B cell (primary cell): ENCODE data around the gene NLRC5. TPM values are rescaled to one million over a fixed set of nuclear protein-coding genes. Genes with fewer than 3 reads are reported as not detected.

ENCODE experiments used
- ATAC-seq: fragments of 200-7000 bp; cut with Tn5 transposase; one replicate; pipeline ENCODE4 v1.10.0; 2021; ENCODE audit warnings: low read depth, mild to moderate bottlenecking, moderate number of reproducible peaks, moderate library complexity
- CTCF ChIA-PET: fragments of 350-600 bp; sonication (Branson Sonifier 250); formaldehyde crosslinking; loops from one replicate; lab custom pipeline; 2021; ENCODE audit warnings: antibody characterized with exemption, inconsistent platforms; lab: Charles Lee
- POLR2A ChIA-PET: fragments of 350-600 bp; sonication (Branson Sonifier 250); formaldehyde crosslinking; loops from one replicate; lab custom pipeline; 2021; ENCODE audit warnings: antibody characterized with exemption; lab: Charles Lee
- DNase-seq: peaks from one replicate; pipeline ENCODE4 v3.0.0; 2013
- H2AFZ ChIP-seq: 2 replicates; pipeline ENCODE4 v1.6.1; 2012; ENCODE audit warnings: mild to moderate bottlenecking, low read depth, low read length; ENCODE audit not compliant: insufficient read depth, poor library complexity, severe bottlenecking
- H3K27ac ChIP-seq, 2 donors: 1 replicate in 1 of 2; 2 replicates in 1 of 2; pipeline ENCODE4 v1.5.1; 2012 to 2013; ENCODE audit warnings: low read length in 2 of 2, mild to moderate bottlenecking in 2 of 2, moderate library complexity in 1 of 2
- H3K27me3 ChIP-seq, 4 experiments: fragments of 200-600 bp in 1 of 4; sonication (generic) in 1 of 4; replicated peaks in 1 of 4; 1 replicate in 2 of 4; 2 replicates in 2 of 4; pipeline versions ENCODE4 v1.6.1 to v1.7.0; 2013 to 2016; ENCODE audit warnings: low read length in 3 of 4, mild to moderate bottlenecking in 2 of 4, mixed read lengths in 1 of 4, moderate library complexity in 1 of 4; ENCODE audit not compliant: insufficient read depth in 4 of 4, control insufficient read depth in 3 of 4; ENCODE audit errors: control extremely low read depth in 1 of 4
- H3K36me3 ChIP-seq, 2 experiments: replicated peaks in 1 of 2; 1 replicate in 1 of 2; 2 replicates in 1 of 2; pipeline versions ENCODE4 v1.6.1 to v1.7.1; 2013; ENCODE audit warnings: low read length in 1 of 2; ENCODE audit not compliant: insufficient read depth in 2 of 2, control insufficient read depth in 1 of 2; ENCODE audit errors: control extremely low read depth in 1 of 2, extremely low read depth in 1 of 2
- H3K4me1 ChIP-seq, 2 donors: fragments of 200-600 bp in 1 of 2; sonication (generic) in 1 of 2; 1 replicate in 1 of 2; 2 replicates in 1 of 2; pipeline versions ENCODE4 v1.5.1 to v1.6.1; 2013 to 2017; ENCODE audit warnings: low read length in 2 of 2; ENCODE audit not compliant: control insufficient read depth in 2 of 2, insufficient read depth in 2 of 2
- H3K4me2 ChIP-seq: replicated peaks from 2 replicates; pipeline ENCODE3; 2012; ENCODE audit warnings: mild to moderate bottlenecking, low read depth, low read length; ENCODE audit not compliant: poor library complexity, severe bottlenecking
- H3K4me3 ChIP-seq, 5 experiments: fragments of 200-600 bp in 1 of 5; sonication (generic) in 1 of 5; 1 replicate in 3 of 5; 2 replicates in 2 of 5; pipeline versions ENCODE4 v1.5.1 to v1.7.0; 2011 to 2016; ENCODE audit warnings: low read length in 4 of 5, mild to moderate bottlenecking in 4 of 5, low read depth in 2 of 5, control low read depth in 1 of 5, moderate library complexity in 1 of 5; ENCODE audit not compliant: insufficient read depth in 1 of 5; ENCODE audit errors: control extremely low read depth in 1 of 5, extremely low read depth in 1 of 5
- H3K79me2 ChIP-seq: fragments of 200-600 bp; sonication (generic); one replicate; pipeline ENCODE4 v1.6.0; 2016; ENCODE audit warnings: low read length; ENCODE audit not compliant: control insufficient read depth, insufficient read depth
- H3K9ac ChIP-seq: fragments of 200-600 bp; sonication (generic); 2 replicates; pipeline ENCODE4 v1.6.1; 2017; ENCODE audit warnings: mild to moderate bottlenecking, low read length, moderate library complexity
- H3K9me3 ChIP-seq, 3 donors: one replicate each; pipeline versions ENCODE4 v1.6.1 to v1.7.1; 2013; ENCODE audit warnings: low read length in 2 of 3; ENCODE audit not compliant: control insufficient read depth in 2 of 3, insufficient read depth in 1 of 3; ENCODE audit errors: control extremely low read depth in 1 of 3
- H4K20me1 ChIP-seq: 2 replicates; pipeline ENCODE4 v1.6.0; 2012; ENCODE audit warnings: mild to moderate bottlenecking, low read length; ENCODE audit not compliant: insufficient read depth, control insufficient read depth, poor library complexity, severe bottlenecking
- H3K27ac Mint-ChIP-seq: one replicate; pipeline ENCODE4 v1.8.0; 2021; ENCODE audit warnings: mixed read lengths
- H3K27me3 Mint-ChIP-seq: one replicate; pipeline ENCODE4 v1.8.0; 2021; ENCODE audit warnings: mixed read lengths
- H3K4me1 Mint-ChIP-seq: one replicate; pipeline ENCODE4 v1.8.0; 2021; ENCODE audit warnings: mixed read lengths
- H3K4me3 Mint-ChIP-seq: one replicate; pipeline ENCODE4 v1.8.0; 2021; ENCODE audit warnings: mixed read lengths
- H3K9me3 Mint-ChIP-seq: one replicate; pipeline ENCODE4 v1.8.0; 2022; ENCODE audit warnings: mixed read lengths; ENCODE audit not compliant: insufficient read depth
- EZH2 ChIP-seq: IDR thresholded peaks from 2 replicates; pipeline ENCODE4 v1.6.1; 2012; ENCODE audit warnings: borderline replicate concordance, low read depth, mild to moderate bottlenecking, moderate library complexity, low read length; ENCODE audit not compliant: insufficient read depth, poor library complexity, severe bottlenecking
- WGBS: methylation state at CpG from one replicate; pipeline ENCODE4 v1.1.5; 2013; ENCODE audit warnings: missing lambda C conversion rate; ENCODE audit not compliant: insufficient coverage; 5-methylcytosine and 5-hydroxymethylcytosine counted together
- intact Hi-C: fragments of 100-400 bp; cut with micrococcal nuclease; formaldehyde crosslinking; loops from one replicate; pipeline ENCODE4 v1.10.0; 2022
- polyA plus RNA-seq: library from polyadenylated mRNA; depleted of rRNA; stranded (reverse); fragments of >200 nt; gene quantifications from 2 replicates; pipeline ENCODE4 v1.2.3, GENCODE V29; 2012
- total RNA-seq, 2 donors: library from RNA; stranded (reverse); fragments of 120-200 nt in 1 of 2; gene quantifications; 1 replicate in 1 of 2; 2 replicates in 1 of 2; pipeline versions ENCODE4 v1.2.3 to v1.2.4, GENCODE V29; 2013 to 2022
- TF ChIP-seq, protein P1 (sequence below): fragments of 200-600 bp; IDR thresholded peaks from one replicate; pipeline ENCODE4 v1.8.0; 2022; ENCODE audit warnings: antibody characterized with exemption, mild to moderate bottlenecking

The NLRC5 gene
- total and polyA plus RNA-seq, 2 donors (not counting 1 experiment from before 2014, with no cell fraction given), result 349 to 510 TPM

DNA sequence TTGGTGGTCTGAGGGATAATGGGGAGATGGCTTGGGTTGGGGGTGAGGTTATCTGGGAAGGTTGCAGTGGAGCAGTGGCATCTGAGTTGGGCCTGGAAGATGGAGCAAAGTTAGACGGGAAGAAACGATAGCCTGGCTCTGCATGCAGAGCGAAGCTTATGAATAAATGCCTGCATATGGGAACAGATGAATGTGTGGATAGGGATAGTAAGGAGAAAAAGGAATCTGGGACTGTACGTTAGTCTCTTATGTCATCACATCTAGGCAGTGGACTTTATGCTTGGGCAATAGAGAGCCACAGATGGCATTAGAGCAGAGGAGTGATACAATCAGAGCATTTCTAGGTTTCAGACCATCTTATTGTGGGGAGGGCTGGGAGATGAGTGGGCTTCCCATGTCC is 136.0 kb downstream of the NLRC5 start:
- Histone ChIP-seq H3K36me3 (no peaks in the 10 kb centered on the region), H3K4me2 (no peak overlapping the region), H3K9ac (no peak overlapping the region), H3K79me2 (no peaks in the 10 kb centered on the region), H3K4me3 (no peak overlapping the region), H3K27me3 (no peaks in the 10 kb centered on the region), H3K4me1 (peaks cover 4 to 18% of the 10 kb centered on the region in 2 donors), H2AFZ (no peak overlapping the region), H4K20me1 (no peaks in the 10 kb centered on the region), H3K9me3 (peaks cover 0 to 4% (median 0%) of the 10 kb centered on the region in 3 donors), H3K27ac (no peak overlapping the region)
- peaks cover 14% of the 10 kb centered on the region for H3K4me1 Mint-ChIP-seq
- WGBS, result 98% methylated on average over 4 of the region's 4 CpGs
- intact Hi-C loops, result no loop called here
- no peak for ATAC-seq
- no peak for DNase-seq
- no peaks in the 10 kb centered on the region for H3K9me3 Mint-ChIP-seq
- H3K27ac Mint-ChIP-seq, result no peak overlapping the region
- ChIA-PET CTCF (no interaction called here), POLR2A (no interaction called here)
- TF ChIP-seq, protein P1, sequence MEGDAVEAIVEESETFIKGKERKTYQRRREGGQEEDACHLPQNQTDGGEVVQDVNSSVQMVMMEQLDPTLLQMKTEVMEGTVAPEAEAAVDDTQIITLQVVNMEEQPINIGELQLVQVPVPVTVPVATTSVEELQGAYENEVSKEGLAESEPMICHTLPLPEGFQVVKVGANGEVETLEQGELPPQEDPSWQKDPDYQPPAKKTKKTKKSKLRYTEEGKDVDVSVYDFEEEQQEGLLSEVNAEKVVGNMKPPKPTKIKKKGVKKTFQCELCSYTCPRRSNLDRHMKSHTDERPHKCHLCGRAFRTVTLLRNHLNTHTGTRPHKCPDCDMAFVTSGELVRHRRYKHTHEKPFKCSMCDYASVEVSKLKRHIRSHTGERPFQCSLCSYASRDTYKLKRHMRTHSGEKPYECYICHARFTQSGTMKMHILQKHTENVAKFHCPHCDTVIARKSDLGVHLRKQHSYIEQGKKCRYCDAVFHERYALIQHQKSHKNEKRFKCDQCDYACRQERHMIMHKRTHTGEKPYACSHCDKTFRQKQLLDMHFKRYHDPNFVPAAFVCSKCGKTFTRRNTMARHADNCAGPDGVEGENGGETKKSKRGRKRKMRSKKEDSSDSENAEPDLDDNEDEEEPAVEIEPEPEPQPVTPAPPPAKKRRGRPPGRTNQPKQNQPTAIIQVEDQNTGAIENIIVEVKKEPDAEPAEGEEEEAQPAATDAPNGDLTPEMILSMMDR, result no peak
- TF ChIP-seq EZH2, result no peak
- H3K27me3 Mint-ChIP-seq, result no peaks in the 10 kb centered on the region
- H3K4me3 Mint-ChIP-seq, result no peak overlapping the region

DNA sequence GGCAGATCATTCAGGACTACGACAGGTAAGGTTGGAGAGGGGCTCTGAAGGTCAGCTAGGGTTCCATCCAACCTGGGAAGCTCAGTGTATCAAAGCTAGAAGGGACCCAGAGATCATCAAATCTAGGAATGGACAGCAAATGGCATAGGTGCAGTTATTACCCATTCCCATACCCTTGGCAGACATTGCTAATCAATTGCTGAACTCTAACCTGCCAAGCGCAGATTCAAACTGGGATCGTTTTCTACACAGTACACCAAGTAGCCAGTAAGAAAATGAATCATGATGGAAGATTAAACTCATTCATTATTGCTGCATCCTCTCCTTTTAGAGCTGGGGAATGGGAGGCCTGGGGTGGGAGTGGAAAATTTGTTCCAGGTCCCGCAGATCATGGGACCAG is 136.6 kb downstream of the NLRC5 start:
- Histone ChIP-seq H3K79me2 (no peaks in the 10 kb centered on the region), H3K9ac (no peak overlapping the region), H4K20me1 (no peaks in the 10 kb centered on the region), H3K4me3 (no peak overlapping the region), H3K36me3 (no peaks in the 10 kb centered on the region), H3K9me3 (peaks cover 0 to 4% (median 0%) of the 10 kb centered on the region in 3 donors), H3K4me2 (no peak overlapping the region), H3K27me3 (no peaks in the 10 kb centered on the region), H2AFZ (no peak overlapping the region), H3K27ac (no peak overlapping the region), H3K4me1 (peaks cover 4 to 20% of the 10 kb centered on the region in 2 donors)
- Mint-ChIP-seq H3K27me3 (no peaks in the 10 kb centered on the region), H3K4me3 (no peak overlapping the region), H3K27ac (no peak overlapping the region), H3K4me1 (peaks cover 17% of the 10 kb centered on the region), H3K9me3 (no peaks in the 10 kb centered on the region)
- no peak for TF ChIP-seq EZH2
- TF ChIP-seq, protein P1, result no peak
- DNase-seq, result no peak
- intact Hi-C loops, result no loop called here
- ATAC-seq, result no peak
- POLR2A ChIA-PET, result no interaction called here
- CTCF ChIA-PET, result no interaction called here
- 93% methylated on average over 2 of the region's 4 CpGs for WGBS
